GM12874 (cell line): ENCODE data around the gene HSPB1.

Source experiments
- CTCF ChIP-seq: IDR thresholded peaks from 2 replicates; pipeline ENCODE4 v1.5.1; 2011; ENCODE audit warnings: low read depth, mild to moderate bottlenecking, control low read depth, low read length, moderate library complexity; ENCODE audit not compliant: insufficient read depth

HSPB1 gene

GRCh38 chr7:76349313-76349885, 46.9 kb downstream of the HSPB1 start:
- no peak for TF ChIP-seq CTCF

- no peak for TF ChIP-seq CTCF
Measured at GRCh38 chr7:76351372-76351771, 48.9 kb downstream of the HSPB1 start.

- TF ChIP-seq CTCF: no peak
Measured at GRCh38 chr7:76352193-76352592, 49.7 kb downstream of the HSPB1 start.

GRCh38 chr7:76353744-76354143, 51.3 kb downstream of the HSPB1 start:
- TF ChIP-seq CTCF: no peak
